Suprapubic skin (tissue), 3 donors: Measurements from ENCODE around the gene MINK1.

Experiments used
- POLR2A ChIP-seq, 2 donors: fragments of 450-650 bp; IDR thresholded peaks; one replicate each; pipeline ENCODE4 v1.6.1; 2017; ENCODE audit warnings: antibody characterized with exemption in 2 of 2, mild to moderate bottlenecking in 2 of 2, moderate library complexity in 2 of 2
- TF ChIP-seq, protein P1 (sequence below), 2 donors: fragments of 200-600 bp in 1 of 2; fragments of 450-650 bp in 1 of 2; sonication (generic) in 1 of 2; IDR thresholded peaks; one replicate each; pipeline ENCODE4 v1.5.1; 2016 to 2019; ENCODE audit warnings: antibody characterized with exemption in 2 of 2, mild to moderate bottlenecking in 1 of 2, moderate library complexity in 1 of 2

- TF ChIP-seq POLR2A (IDR thresholded peaks at IDR 0.05): no peak
- TF ChIP-seq, protein P1, sequence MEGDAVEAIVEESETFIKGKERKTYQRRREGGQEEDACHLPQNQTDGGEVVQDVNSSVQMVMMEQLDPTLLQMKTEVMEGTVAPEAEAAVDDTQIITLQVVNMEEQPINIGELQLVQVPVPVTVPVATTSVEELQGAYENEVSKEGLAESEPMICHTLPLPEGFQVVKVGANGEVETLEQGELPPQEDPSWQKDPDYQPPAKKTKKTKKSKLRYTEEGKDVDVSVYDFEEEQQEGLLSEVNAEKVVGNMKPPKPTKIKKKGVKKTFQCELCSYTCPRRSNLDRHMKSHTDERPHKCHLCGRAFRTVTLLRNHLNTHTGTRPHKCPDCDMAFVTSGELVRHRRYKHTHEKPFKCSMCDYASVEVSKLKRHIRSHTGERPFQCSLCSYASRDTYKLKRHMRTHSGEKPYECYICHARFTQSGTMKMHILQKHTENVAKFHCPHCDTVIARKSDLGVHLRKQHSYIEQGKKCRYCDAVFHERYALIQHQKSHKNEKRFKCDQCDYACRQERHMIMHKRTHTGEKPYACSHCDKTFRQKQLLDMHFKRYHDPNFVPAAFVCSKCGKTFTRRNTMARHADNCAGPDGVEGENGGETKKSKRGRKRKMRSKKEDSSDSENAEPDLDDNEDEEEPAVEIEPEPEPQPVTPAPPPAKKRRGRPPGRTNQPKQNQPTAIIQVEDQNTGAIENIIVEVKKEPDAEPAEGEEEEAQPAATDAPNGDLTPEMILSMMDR (IDR thresholded peaks at IDR 0.05): no peak
These were observed 17.1 kb downstream of the MINK1 start for GRCh38 chr17:4850246-4850645.
